Ascending aorta (tissue), 2 donors: ENCODE data around the gene LTO1. TPM values are rescaled to one million over a fixed set of nuclear protein-coding genes. Genes with fewer than 3 reads are reported as not detected.
A peak's percentile ranks its signal among the peaks of the same experiment; 100 is the strongest.

ENCODE experiments used
- DNase-seq, 2 donors: peaks; one replicate each; pipeline ENCODE4 v3.0.0-alpha.2; 2019; ENCODE audit warnings: low spot score in 2 of 2
- H3K27ac ChIP-seq, 2 donors: fragments of 200-600 bp; sonication (generic); one replicate each; pipeline ENCODE4 v1.5.1; 2016 to 2017; ENCODE audit warnings: mild to moderate bottlenecking in 1 of 2
- H3K27me3 ChIP-seq: fragments of 200-600 bp; sonication (generic); one replicate; pipeline ENCODE4 v1.5.1; 2017
- H3K36me3 ChIP-seq, 2 donors: fragments of 200-600 bp; sonication (generic); one replicate each; pipeline ENCODE4 v1.5.1; 2016
- H3K4me1 ChIP-seq, 2 donors: fragments of 200-600 bp; sonication (generic); one replicate each; pipeline ENCODE4 v1.5.1; 2016 to 2017; ENCODE audit warnings: mild to moderate bottlenecking in 1 of 2
- H3K4me3 ChIP-seq, 2 donors: fragments of 200-600 bp; sonication (generic); one replicate each; pipeline ENCODE4 v1.5.1; 2016 to 2017; ENCODE audit warnings: mild to moderate bottlenecking in 1 of 2
- H3K9me3 ChIP-seq, 2 donors: fragments of 200-600 bp; sonication (generic); one replicate each; pipeline ENCODE4 v1.5.1; 2016
- CTCF ChIP-seq, 3 experiments: fragments of 200-600 bp in 2 of 3; fragments of 450-650 bp in 1 of 3; sonication (generic) in 2 of 3; IDR thresholded peaks; one replicate each; pipeline ENCODE4 v1.5.1; 2016 to 2019; ENCODE audit warnings: antibody characterized with exemption in 3 of 3, mild to moderate bottlenecking in 1 of 3, moderate library complexity in 1 of 3
- intact Hi-C: fragments of 100-400 bp; cut with DNase I; formaldehyde crosslinking; loops from one replicate; pipeline ENCODE4 v1.15.1; 2023
- total RNA-seq: library from RNA; depleted of rRNA; stranded (reverse); fragments of >200 nt; gene quantifications from one replicate; pipeline ENCODE4 v1.1.0, GENCODE V29; 2016

LTO1 gene
- total RNA-seq, 1 donor from 2014 or later, result 10.2 TPM

- Histone ChIP-seq H3K9me3 (no peaks in the 10 kb centered on the region), H3K36me3 (peaks cover 0 to 9% of the 10 kb centered on the region in 2 donors), H3K4me1 (peaks cover 14 to 47% of the 10 kb centered on the region in 2 donors), H3K27ac (peak overlapping the region; percentile 77 to 84), H3K4me3 (peak overlapping the region; percentile 88), H3K27me3 (no peaks in the 10 kb centered on the region)
- TF ChIP-seq CTCF (IDR thresholded peaks at IDR 0.05), result no peak
- intact Hi-C loops, result loop anchor here (2.0 to 5.0 kb wide), 5 partner anchors 145 to 800 kb away; partner anchors contain the start of gene CPT1A
- DNase-seq, result no peak
Observed at GRCh38 chr11:69641681-69642548, 33.2 kb downstream of the LTO1 start.

GRCh38 chr11:69640995-69641581 is 34.1 kb downstream of the LTO1 start, which contains the start of gene CCND1:
Gene CCND1, plus strand, starts transcription at chr11:69641156. Its CDS starts 158 bp downstream, at chr11:69641314.
- H3K9me3 ChIP-seq, result no peaks in the 10 kb centered on the region
- intact Hi-C loops, result loop anchor here (5.0 kb wide), 2 partner anchors 224 to 799 kb away; partner anchors contain the start of gene CPT1A
- H3K4me1 ChIP-seq, result peaks cover 14 to 52% of the 10 kb centered on the region in 2 donors
- peaks cover 0 to 4% of the 10 kb centered on the region in 2 donors for H3K36me3 ChIP-seq
- DNase-seq, result peak in 1 of 2 donors; percentile 83
- TF ChIP-seq CTCF (IDR thresholded peaks at IDR 0.05), result peak in 2 of 3 experiments; percentile 17 to 28
- H3K27me3 ChIP-seq, result no peaks in the 10 kb centered on the region
- peak within 1 kb of the TSS; percentile 77 to 84 for H3K27ac ChIP-seq
- peak within 1 kb of the TSS; percentile 88 for H3K4me3 ChIP-seq

- Histone ChIP-seq H3K27ac (peak overlapping the region; percentile 77 to 84), H3K27me3 (no peaks in the 10 kb centered on the region), H3K36me3 (peaks cover 0 to 4% of the 10 kb centered on the region in 2 donors), H3K4me3 (peak overlapping the region; percentile 88), H3K9me3 (no peaks in the 10 kb centered on the region), H3K4me1 (peaks cover 14 to 53% of the 10 kb centered on the region in 2 donors)
- no peak for TF ChIP-seq CTCF (IDR thresholded peaks at IDR 0.05)
- no peak for DNase-seq
- intact Hi-C loops, result loop anchor here (5.0 kb wide), 2 partner anchors 223 to 798 kb away; partner anchors contain the start of gene CPT1A
Observed at GRCh38 chr11:69640260-69640994, 34.7 kb downstream of the LTO1 start.

- Histone ChIP-seq H3K4me3 (peak overlapping the region; percentile 88), H3K9me3 (no peaks in the 10 kb centered on the region), H3K4me1 (peaks cover 14 to 52% of the 10 kb centered on the region in 2 donors), H3K36me3 (peaks cover 0 to 4% of the 10 kb centered on the region in 2 donors), H3K27me3 (no peaks in the 10 kb centered on the region), H3K27ac (no peak overlapping the region)
- DNase-seq, result no peak
- intact Hi-C loops, result loop anchor here (5.0 to 10.0 kb wide), 3 partner anchors 223 to 798 kb away; partner anchors contain the start of gene CPT1A
- no peak for TF ChIP-seq CTCF (IDR thresholded peaks at IDR 0.05)
Observed at GRCh38 chr11:69639831-69640230, 35.3 kb downstream of the LTO1 start.
